Measurements from ENCODE around the gene DAPK1.

The DAPK1 gene

GRCh38 chr9:87479801-87480201 is 17.9 kb upstream of the DAPK1 start:
- TF ChIP-seq CTCF (IDR thresholded peaks at IDR 0.05; ENCODE audit: low read depth, low read length) = no peak
- in situ Hi-C loops (cut with HindIII; ENCODE audit: low sequenced_read_pairs) = no loop called here
- H3K4me3 ChIP-seq (ENCODE audit: low read depth, low read length) = no peak overlapping the region
- peak; percentile 52 for DNase-seq (ENCODE audit: low read depth, low spot score)

GRCh38 chr9:87481890-87482855 is 15.5 kb upstream of the DAPK1 start:
- DNase-seq (ENCODE audit: low read depth, low spot score) = no peak
- no peak for TF ChIP-seq CTCF (IDR thresholded peaks at IDR 0.05; ENCODE audit: low read depth, low read length)
- in situ Hi-C loops (cut with HindIII; ENCODE audit: low sequenced_read_pairs) = no loop called here
- no peak overlapping the region for H3K4me3 ChIP-seq (ENCODE audit: low read depth, low read length)

GRCh38 chr9:87490225-87490624 is 7.4 kb upstream of the DAPK1 start:
- no peak for TF ChIP-seq CTCF (IDR thresholded peaks at IDR 0.05; ENCODE audit: low read depth, low read length)
- DNase-seq (ENCODE audit: low read depth, low spot score) = no peak
- no peak overlapping the region for H3K4me3 ChIP-seq (ENCODE audit: low read depth, low read length)
- in situ Hi-C loops (cut with HindIII; ENCODE audit: low sequenced_read_pairs) = no loop called here

GRCh38 chr9:87490907-87491306 is 6.8 kb upstream of the DAPK1 start:
- TF ChIP-seq CTCF (IDR thresholded peaks at IDR 0.05; ENCODE audit: low read depth, low read length) = no peak
- DNase-seq (ENCODE audit: low read depth, low spot score) = no peak
- in situ Hi-C loops (cut with HindIII; ENCODE audit: low sequenced_read_pairs) = no loop called here
- no peak overlapping the region for H3K4me3 ChIP-seq (ENCODE audit: low read depth, low read length)

GRCh38 chr9:87491523-87491922 is 6.1 kb upstream of the DAPK1 start:
- TF ChIP-seq CTCF (IDR thresholded peaks at IDR 0.05; ENCODE audit: low read depth, low read length) = no peak
- DNase-seq (ENCODE audit: low read depth, low spot score) = no peak
- in situ Hi-C loops (cut with HindIII; ENCODE audit: low sequenced_read_pairs) = no loop called here
- H3K4me3 ChIP-seq (ENCODE audit: low read depth, low read length) = no peak overlapping the region

GRCh38 chr9:87492642-87493041 is 5.0 kb upstream of the DAPK1 start:
- no peak for TF ChIP-seq CTCF (IDR thresholded peaks at IDR 0.05; ENCODE audit: low read depth, low read length)
- DNase-seq (ENCODE audit: low read depth, low spot score) = no peak
- H3K4me3 ChIP-seq (ENCODE audit: low read depth, low read length) = no peak overlapping the region
- in situ Hi-C loops (cut with HindIII; ENCODE audit: low sequenced_read_pairs) = no loop called here
